ENCODE data around the gene PRMT2. TPM values are rescaled to one million over a fixed set of nuclear protein-coding genes. Genes with fewer than 3 reads are reported as not detected.

PRMT2 gene
- total and polyA plus RNA-seq, 2 experiments from 2014 or later: 79.7 to 108 TPM

DNA sequence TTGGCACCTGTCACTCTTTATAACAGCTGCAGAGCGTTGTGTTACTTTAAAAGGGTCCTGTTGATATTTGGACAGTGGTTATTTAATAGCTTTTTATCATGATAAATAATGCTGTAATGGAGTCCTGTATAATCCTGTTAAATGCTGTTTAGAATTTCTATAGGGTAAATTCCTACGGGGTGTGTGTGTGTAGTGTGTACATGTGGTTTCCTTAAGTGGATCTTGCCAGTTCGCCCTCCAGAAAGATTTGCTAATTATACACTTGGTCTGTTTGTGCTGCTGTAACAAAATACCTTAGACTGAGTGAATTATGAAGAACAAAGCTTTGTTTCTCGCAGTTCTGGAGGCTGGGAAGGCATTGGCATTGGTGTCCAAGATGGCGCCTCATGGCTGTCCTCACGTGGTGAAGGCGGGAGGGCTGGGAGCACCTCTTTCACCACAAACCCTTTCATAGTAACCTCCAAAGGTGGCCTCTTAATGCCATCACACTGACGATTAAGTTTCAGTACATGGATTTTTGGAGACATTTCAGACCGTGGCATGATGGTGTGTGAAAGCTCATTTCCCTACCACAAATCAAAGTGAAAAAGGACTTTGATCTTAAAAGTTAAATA, 11.2 kb downstream of the PRMT2 start:
- Histone ChIP-seq H3K79me2 (peaks cover 23% of the 10 kb centered on the region), H3K36me3 (replicated peaks; ENCODE audit: insufficient read depth, low read depth) (no peaks in the 10 kb centered on the region), H3K4me1 (ENCODE audit: insufficient read depth) (no peaks in the 10 kb centered on the region), H4K20me1 (ENCODE audit: insufficient read depth, poor library complexity, severe bottlenecking) (no peaks in the 10 kb centered on the region), H3K27ac (no peak overlapping the region), H3K9me2 (replicated peaks; ENCODE audit: insufficient read depth) (no peaks in the 10 kb centered on the region), H2AFZ (no peak overlapping the region), H3K27me3 (no peaks in the 10 kb centered on the region), H3K4me3 (no peak overlapping the region), H3K9me3 (ENCODE audit: low read depth) (no peaks in the 10 kb centered on the region), H3K4me2 (no peak overlapping the region)
- WGBS (ENCODE audit: low lambda C conversion rate, missing lambda C conversion rate): 93% methylated on average over 9 of the region's 9 CpGs
- no peak for DNase-seq (ENCODE audit: low spot score)
- TF ChIP-seq EZH2 (IDR thresholded peaks at IDR 0.05; ENCODE audit: borderline replicate concordance) (no peak), EZH2phosphoT487 (IDR thresholded peaks at IDR 0.05; ENCODE audit: low read depth, severe bottlenecking, unreplicated experiment) (no peak), CTCF (IDR thresholded peaks at IDR 0.05; ENCODE audit: poor library complexity) (no peak)

DNA sequence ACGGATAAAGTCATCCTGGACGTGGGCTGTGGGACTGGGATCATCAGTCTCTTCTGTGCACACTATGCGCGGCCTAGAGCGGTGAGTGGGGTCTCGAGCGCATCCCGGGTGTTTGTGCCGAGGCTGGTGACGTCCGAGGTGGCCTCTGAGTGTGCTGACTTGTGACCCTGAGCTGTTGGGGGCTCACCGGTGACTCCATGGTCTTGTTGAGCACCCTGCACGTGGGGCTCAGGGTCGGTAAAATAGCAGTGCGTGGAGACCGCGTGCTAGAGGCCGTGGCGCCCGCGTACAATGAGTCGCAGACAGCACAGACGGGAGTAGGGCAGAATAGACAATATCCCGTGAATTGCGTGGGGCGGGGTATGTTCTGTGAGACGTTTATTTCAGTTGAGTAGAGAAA, 13.1 kb downstream of the PRMT2 start:
- 98% methylated on average over 27 of the region's 27 CpGs for WGBS (ENCODE audit: low lambda C conversion rate, missing lambda C conversion rate)
- no peaks in the 10 kb centered on the region for H4K20me1 ChIP-seq (ENCODE audit: insufficient read depth, poor library complexity, severe bottlenecking)
- H3K27ac ChIP-seq: no peak overlapping the region
- no peak for DNase-seq (ENCODE audit: low spot score)
- H3K36me3 ChIP-seq (replicated peaks; ENCODE audit: insufficient read depth, low read depth): peaks cover under 1% of the 10 kb centered on the region
- no peaks in the 10 kb centered on the region for H3K9me2 ChIP-seq (replicated peaks; ENCODE audit: insufficient read depth)
- no peaks in the 10 kb centered on the region for H3K27me3 ChIP-seq
- TF ChIP-seq EZH2 (IDR thresholded peaks at IDR 0.05; ENCODE audit: borderline replicate concordance) (no peak), EZH2phosphoT487 (IDR thresholded peaks at IDR 0.05; ENCODE audit: low read depth, severe bottlenecking, unreplicated experiment) (no peak), CTCF (IDR thresholded peaks at IDR 0.05; ENCODE audit: poor library complexity) (no peak)
- no peak overlapping the region for H3K4me2 ChIP-seq
- H3K4me3 ChIP-seq: no peak overlapping the region
- H2AFZ ChIP-seq: no peak overlapping the region
- no peaks in the 10 kb centered on the region for H3K4me1 ChIP-seq (ENCODE audit: insufficient read depth)
- H3K79me2 ChIP-seq: peaks cover 20% of the 10 kb centered on the region
- H3K9me3 ChIP-seq (ENCODE audit: low read depth): no peaks in the 10 kb centered on the region

- TF ChIP-seq CTCF (IDR thresholded peaks at IDR 0.05; ENCODE audit: poor library complexity) (no peak), EZH2 (IDR thresholded peaks at IDR 0.05; ENCODE audit: borderline replicate concordance) (no peak), EZH2phosphoT487 (IDR thresholded peaks at IDR 0.05; ENCODE audit: low read depth, severe bottlenecking, unreplicated experiment) (no peak)
- H3K36me3 ChIP-seq (replicated peaks; ENCODE audit: insufficient read depth, low read depth): peaks cover 8% of the 10 kb centered on the region
Observed at GRCh38 chr21:46649356-46649755, 13.9 kb downstream of the PRMT2 start.

More at GRCh38 chr21:46649356-46649755, 13.9 kb downstream of the PRMT2 start:
- 98% methylated on average over 19 of the region's 19 CpGs for WGBS (ENCODE audit: low lambda C conversion rate, missing lambda C conversion rate)
- DNase-seq (ENCODE audit: low spot score): no peak
- H3K27ac ChIP-seq: no peak overlapping the region
- H2AFZ ChIP-seq: no peak overlapping the region
- H3K4me1 ChIP-seq (ENCODE audit: insufficient read depth): no peaks in the 10 kb centered on the region
- H3K9me3 ChIP-seq (ENCODE audit: low read depth): peaks cover 2% of the 10 kb centered on the region
- no peaks in the 10 kb centered on the region for H4K20me1 ChIP-seq (ENCODE audit: insufficient read depth, poor library complexity, severe bottlenecking)
- no peaks in the 10 kb centered on the region for H3K9me2 ChIP-seq (replicated peaks; ENCODE audit: insufficient read depth)
- no peak overlapping the region for H3K4me2 ChIP-seq
- no peak overlapping the region for H3K4me3 ChIP-seq
- H3K79me2 ChIP-seq: peaks cover 20% of the 10 kb centered on the region
- H3K27me3 ChIP-seq: no peaks in the 10 kb centered on the region
